HG03103 (cell line): ENCODE results near the gene GATA2.

Experiments used
- ATAC-seq: cut with Tn5 transposase; IDR thresholded peaks from one replicate; pipeline ENCODE4 v1.9.1; 2021; ENCODE audit warnings: low read depth; ENCODE audit not compliant: unreplicated experiment

The GATA2 gene

GRCh38 chr3:128439226-128439625 lies 53.8 kb downstream of the GATA2 start:
- no peak for ATAC-seq

GRCh38 chr3:128438488-128439072 lies 54.4 kb downstream of the GATA2 start:
- ATAC-seq, result no peak

- ATAC-seq, result no peak
Measured at GRCh38 chr3:128436214-128436613, 56.8 kb downstream of the GATA2 start.

GRCh38 chr3:128435561-128435960 lies 57.4 kb downstream of the GATA2 start:
- no peak for ATAC-seq

GRCh38 chr3:128435058-128435457 lies 57.9 kb downstream of the GATA2 start:
- no peak for ATAC-seq

GRCh38 chr3:128434524-128434923 lies 58.5 kb downstream of the GATA2 start:
- ATAC-seq, result no peak

- no peak for ATAC-seq
Measured at GRCh38 chr3:128433837-128434165, 59.2 kb downstream of the GATA2 start.

GRCh38 chr3:128432971-128433836 lies 59.8 kb downstream of the GATA2 start:
- no peak for ATAC-seq

- no peak for ATAC-seq
Measured at GRCh38 chr3:128432301-128432970, 60.6 kb downstream of the GATA2 start.

- no peak for ATAC-seq
Measured at GRCh38 chr3:128431803-128432300, 61.1 kb downstream of the GATA2 start.

GRCh38 chr3:128430731-128431130 lies 62.3 kb downstream of the GATA2 start:
- no peak for ATAC-seq

- ATAC-seq, result no peak
Measured at GRCh38 chr3:128430301-128430700, 62.7 kb downstream of the GATA2 start.

- no peak for ATAC-seq
Measured at GRCh38 chr3:128429751-128430150, 63.2 kb downstream of the GATA2 start.
